Stimulated activated CD4-positive, alpha-beta T cell treated with anti-CD3 and anti-CD28 coated beads, Interleukin-2, amount 100 ng/mL, for 4 hours (primary cell): ENCODE data around the gene TMEM132C.

ENCODE experiments used
- DNase-seq: peaks from one replicate; pipeline ENCODE4 v3.0.0-alpha.2; 2020; ENCODE audit warnings: low read depth

TMEM132C gene

DNA sequence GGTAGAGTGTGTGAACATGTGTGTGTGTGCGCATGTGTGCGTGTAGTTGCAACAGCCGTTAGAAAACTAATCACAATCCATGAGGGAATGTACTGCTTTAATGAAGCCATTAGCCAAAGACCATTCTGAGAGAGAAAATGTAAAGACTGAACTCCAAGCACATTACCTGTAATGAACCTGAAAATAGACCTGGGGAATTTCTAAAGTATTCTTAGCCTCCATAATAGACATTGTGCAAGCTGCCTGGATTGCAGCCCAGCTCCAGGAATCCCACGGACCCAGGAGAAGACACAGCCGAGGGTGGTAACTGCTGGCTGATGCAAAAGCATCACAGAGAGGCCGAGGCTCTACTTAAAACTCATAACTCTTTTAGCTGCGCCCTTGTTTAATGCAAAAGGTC lies 400.2 kb downstream of the TMEM132C start:
- DNase-seq, result no peak

DNA sequence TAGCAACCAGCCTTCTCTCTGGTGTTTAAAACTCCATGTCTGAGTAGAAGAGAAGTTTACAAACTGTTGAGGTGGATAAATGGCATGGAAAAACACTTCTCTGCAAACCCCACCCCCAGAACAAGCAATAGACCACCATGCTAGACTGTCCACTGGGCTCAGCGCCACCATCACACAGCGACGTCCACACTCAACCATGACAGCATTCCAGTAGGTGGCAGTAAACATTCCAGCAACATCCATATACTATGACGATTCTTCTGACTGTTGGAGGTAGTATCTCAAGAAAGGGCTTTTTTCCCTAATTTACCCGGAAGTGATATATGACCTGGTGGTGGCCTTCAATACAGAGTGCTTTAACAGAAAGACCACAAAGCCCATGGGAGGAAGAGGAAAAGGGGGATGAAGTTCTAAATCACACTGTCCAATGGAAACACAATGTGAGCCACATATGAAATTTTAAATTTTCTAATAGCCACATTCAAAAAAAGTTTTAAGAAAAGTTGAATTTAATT lies 404.6 kb downstream of the TMEM132C start:
- no peak for DNase-seq

DNA sequence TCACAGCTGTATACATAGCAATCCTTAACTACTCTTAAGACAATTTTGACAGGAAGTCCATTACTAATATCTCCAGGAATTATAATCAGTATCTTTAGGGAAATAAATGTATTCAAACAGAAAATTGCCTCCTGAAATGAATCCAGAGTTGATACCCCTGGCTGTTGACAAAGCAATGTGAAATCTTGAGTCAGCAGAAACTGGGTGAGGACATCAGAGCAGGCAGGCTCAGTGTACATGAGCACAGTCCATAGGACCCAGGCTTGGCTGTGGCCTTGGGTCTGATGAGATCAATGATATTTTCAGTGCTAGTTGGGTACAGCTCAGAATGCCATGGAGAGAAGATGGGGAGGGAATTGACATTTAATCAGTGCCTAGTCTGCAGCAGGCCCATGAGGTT lies 405.5 kb downstream of the TMEM132C start:
- no peak for DNase-seq

DNA sequence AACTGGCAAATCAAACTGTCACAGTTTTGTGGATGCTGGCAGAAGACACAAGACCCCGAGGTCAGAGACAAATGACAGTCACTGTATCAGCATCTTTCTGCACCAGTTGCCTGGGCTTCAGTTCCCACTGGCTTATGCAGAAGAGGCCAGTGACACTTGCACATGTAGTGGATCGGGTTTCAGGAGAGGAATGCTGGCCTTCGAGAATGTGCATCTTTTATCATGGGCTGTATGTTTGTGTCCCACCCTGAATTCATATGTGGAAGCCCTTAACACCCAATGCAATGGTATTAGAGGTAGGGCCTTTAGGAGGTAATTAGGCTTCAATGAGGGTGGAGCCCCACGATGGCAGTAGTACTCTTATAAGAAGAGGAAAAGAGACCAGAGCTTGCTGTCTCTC lies 405.9 kb downstream of the TMEM132C start:
- DNase-seq, result no peak

DNA sequence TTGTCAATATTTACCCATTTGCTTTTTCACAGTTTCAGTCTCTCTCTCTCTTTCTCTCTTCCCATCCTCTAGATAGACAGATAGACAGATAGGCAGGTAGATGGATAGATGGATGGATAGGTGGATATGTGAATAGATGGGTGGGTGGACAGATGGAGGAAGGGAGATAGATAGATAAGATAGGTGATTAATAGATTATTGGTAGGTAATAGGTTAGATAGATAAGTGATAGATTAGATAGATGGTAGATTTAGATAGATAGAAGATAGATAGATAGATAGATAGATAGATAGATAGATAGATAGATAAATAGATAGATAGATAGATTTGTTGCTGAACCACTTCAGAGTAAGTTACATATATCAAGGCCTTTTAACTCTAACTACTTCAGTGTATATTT lies 408.6 kb downstream of the TMEM132C start:
- DNase-seq, result no peak

DNA sequence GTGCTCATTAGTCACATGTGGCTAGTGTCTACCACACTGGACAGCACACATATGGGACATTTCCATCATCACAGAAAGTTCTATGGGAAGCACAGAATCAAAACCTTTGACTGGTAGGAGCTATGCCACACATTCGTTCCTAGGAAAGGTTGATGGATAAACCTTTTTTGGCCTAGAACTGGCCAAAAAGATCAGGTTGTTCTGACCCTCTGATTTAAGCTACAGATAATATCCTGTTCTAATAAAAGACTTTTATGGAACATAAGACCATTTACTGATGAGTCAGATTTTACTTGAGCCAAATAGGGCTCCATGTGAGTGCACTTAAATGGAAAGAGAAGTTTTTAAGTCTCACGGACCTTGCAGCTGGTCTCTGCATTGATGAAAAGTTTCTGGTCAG lies 413.6 kb downstream of the TMEM132C start:
- DNase-seq, result no peak

DNA sequence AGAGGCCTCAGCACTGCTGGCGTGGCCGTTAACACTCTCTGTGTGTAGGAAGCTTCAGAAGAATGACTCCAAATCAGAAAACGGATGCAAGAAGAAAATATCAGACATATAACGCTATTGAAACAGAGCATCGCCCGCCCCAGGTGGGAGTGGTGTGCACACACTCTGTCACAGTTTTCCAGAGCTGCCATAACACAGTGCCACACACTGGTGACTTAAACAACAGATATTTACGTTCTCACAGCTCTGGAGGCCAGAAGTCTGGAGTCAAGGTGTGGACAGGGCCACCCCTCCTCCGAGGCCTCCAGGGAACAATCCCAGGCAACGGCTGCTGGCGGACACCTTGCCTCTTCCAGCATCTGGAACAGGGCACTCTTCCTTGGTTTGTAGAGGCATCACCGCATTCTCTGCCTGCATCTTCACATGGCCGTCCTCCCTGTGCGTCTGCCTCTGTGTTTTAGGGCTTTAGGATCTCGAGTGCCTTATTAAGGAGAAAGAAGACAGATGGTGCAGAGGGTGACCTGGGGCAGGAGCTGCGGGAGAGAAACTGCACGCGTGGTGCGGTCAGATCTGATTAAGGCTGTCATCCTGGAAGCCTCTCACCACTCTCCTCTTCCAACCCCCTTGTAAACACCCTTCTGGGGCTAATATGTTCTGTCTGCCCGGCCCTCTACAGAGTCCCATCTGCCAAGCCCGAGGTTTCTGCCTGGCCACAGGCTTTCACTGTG lies 415.7 kb downstream of the TMEM132C start:
- DNase-seq, result no peak

DNA sequence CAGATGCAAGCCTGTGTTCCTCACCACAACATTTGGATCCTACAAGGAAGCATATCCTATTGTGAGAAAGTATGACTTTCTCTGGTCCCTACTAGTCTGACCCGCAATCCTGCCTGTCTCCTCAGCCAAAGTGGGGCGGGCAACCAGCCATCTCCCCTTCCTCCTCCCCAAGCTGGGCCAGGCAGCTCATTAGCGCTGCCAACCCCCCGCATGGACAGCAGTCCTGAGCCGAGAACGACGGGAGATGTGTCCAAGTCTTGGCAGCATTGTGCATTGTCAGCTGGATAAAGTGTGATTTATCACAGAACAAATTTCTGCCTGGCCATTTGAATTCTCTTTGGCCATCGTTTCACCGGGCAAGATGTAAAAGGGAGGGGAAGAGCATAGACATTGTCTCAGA lies 417.4 kb downstream of the TMEM132C start:
- DNase-seq, result no peak

DNA sequence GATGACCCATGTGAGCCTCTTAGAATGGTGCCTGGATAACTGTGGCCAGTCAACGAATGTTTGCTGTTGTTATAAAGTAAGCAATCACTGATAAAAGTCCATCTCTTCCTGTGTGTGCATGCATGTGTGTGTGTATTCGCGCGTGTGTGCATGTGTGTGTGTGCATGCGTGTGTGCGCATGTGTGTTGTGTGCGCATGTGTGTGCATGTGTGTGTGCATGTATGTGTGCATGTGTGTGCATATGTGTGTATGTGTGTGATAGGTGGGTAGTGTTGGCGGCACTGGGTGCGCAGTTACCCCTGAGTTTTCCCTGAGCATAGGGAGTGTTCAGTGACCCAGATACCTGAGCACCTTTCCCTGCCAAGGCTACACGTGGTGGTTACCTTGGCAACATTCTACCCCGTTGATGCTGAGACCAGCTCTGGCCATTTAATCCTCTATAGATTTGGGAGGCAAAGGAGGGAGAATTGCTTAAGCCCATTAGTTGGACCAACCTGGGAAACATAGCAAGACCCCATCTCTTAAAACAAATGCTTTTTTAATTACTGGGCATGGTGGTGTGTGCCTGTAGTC lies 419.0 kb downstream of the TMEM132C start:
- DNase-seq, result no peak

DNA sequence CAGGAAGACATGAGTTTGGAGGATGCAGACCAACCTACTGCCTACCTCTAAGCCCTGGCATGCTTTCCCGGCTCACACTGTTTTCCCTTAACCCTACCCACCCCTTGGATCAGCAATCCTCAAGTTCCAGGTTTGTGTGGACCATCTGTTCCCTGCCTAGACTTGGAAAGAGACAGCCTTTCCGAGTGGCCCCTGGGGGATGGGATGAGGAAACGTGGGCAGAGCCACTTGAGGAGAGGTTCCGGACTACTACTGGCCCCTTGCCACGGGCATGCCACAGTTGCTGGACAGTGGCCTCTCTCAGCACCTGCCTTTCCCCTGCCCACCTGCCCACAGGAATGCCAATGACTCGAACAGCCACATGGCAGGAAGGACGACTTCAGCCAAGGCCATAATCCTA lies 420.9 kb downstream of the TMEM132C start:
- no peak for DNase-seq

DNA sequence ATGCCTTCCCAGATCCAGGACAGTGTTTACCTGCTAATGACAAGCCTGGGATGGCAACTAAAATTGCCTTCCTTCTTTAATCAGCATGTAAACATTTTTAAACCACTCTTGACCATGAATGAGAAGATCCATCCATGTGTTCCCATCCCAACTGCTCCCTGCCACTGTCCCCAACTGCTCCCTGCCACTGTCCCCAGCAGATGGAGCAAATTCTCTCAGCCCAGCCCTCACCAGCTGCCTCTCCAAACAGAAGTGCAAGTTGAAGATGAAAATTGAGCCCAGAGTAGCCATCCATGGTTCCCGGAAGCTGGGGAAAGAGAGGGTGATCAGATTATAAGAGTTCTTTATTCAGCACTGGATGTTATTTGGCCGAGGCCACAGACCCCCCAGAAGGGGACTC lies 423.7 kb downstream of the TMEM132C start:
- DNase-seq, result no peak

DNA sequence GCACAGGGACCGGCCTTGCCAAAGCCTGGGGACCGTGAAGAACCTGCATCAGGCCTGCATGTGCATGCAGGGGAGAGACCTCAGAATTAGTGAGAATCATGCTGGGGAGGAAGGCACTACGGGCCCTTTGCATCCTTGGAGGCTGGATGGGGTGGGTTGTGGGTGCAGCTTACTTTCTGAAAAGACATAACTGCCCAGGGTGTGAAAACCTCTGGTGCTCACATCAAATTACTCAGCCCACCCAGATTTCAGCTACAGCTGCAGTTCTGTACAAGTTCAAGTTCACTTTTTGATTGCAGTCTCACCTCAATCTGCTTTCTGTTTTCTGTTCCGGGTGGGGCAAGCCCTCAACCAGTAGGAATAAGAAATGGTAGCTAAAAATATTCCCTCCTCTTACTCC lies 426.1 kb downstream of the TMEM132C start:
- no peak for DNase-seq

DNA sequence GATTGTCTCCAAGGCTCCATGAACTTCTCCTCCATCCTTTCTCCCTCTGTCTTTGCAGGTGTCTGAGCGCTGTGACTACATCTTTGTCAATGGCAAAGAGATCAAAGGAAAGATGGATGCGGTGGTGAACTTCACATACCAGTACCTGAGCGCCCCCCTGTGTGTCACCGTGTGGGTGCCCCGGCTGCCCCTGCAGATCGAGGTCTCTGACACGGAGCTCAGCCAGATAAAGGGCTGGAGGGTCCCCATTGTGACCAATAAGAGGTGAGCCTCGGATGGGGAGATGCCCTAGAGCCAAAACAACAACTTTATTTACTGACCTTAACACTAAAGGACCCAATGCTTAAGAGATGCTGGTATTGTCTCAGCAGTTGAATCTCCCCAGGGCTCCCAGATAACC lies 426.8 kb downstream of the TMEM132C start:
- DNase-seq, result no peak

DNA sequence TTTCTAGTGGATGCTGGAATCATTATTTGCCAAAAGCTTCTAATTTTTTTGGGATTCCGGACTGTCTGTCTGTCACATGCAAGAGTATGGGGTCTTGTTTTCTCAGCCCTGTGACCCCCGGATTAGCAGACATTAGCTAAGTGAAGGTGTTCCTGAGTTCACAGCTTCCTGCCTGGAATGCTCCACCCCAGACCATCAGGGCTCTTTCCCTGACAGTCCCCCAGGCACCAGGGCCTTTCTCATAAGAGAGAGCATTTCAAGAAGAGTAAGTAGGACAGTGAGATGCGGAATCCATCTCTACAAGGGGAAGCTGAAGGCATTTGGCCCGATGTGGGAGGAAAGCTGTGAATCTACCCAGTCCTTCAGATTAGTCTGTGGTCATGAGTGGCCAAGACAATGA lies 427.5 kb downstream of the TMEM132C start:
- DNase-seq, result no peak

DNA sequence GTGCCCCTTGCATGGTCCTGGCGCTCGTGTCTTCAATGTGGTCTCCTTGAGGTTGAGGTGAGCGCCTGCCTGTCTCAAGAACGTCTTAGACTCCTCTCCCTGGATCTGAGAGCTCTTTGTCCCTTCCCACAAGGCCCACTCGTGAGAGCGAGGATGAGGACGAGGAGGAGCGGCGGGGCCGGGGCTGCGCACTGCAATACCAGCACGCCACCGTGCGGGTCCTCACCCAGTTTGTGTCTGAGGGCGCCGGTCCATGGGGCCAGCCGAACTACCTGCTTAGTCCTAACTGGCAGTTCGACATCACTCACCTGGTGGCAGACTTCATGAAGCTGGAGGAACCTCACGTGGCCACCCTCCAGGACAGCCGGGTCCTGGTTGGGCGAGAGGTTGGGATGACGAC lies 428.7 kb downstream of the TMEM132C start:
- DNase-seq, result no peak

DNA sequence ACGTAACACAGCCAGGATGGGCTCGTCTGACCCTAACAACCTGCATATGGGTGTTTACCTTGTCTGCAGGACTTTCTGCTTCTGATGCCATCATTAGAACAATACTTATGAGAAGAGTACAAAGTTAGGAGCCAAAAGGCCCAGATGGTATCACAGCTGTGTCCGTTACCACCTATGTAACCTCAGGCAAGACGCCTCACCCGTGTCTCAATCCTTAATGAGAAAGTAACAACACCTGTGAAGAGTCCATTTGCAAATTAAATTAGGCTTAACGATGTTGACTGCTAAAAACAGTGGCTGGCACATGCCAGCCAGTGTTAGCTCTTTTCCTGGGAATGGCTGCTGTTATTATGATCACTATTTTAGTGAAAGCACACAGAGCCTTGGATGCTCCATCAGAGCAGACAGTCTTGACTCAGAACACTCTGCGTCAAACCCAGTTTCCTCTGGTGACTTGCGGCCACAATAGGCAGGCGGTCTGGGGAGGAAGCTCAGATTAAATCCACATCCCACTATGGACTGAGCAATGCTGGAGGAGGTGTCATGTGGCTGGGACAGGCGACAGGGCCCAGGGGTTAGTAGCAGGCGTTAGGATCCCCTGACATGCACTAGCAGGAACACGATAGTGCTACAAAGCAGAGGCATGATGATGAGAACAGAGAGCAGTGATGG lies 431.5 kb downstream of the TMEM132C start:
- DNase-seq, result no peak

DNA sequence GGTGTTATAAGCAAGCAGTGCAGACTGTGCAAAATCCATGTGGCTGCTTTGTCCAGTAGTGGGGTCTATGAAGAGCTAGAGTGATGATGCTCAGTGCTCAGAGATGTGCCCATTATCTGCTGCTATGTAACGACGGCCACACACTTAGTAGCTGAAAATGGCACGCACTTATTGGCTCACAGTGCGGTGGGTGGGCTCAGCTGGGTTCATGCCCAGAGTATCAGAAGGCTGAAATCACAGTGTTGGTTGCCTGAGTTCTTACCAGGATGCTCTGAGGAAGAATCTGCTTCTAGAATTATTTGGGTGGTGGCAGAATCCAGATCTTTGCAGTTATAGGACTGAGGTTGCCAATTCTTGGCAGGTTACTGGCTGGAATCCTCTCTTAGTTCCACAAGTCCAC lies 432.1 kb downstream of the TMEM132C start:
- no peak for DNase-seq

DNA sequence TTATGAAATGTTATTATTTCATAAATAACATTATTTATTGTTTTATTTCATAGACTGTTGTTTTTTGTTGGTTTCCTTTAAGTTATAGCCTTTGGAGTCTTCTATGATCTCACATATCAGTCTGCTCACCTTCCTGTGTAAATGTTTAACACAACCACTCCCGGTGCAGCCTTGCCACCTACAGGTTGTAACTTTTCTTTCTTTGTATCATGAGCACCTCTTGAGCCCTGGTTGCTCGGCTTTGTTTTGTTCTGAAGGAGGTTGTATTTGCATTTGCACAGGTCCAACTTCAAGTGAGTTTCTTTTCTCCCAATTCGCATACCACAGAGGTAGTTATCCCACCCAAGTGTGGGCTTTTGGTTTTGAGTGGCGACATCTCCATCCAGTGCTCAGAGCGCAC lies 435.4 kb downstream of the TMEM132C start:
- no peak for DNase-seq

DNA sequence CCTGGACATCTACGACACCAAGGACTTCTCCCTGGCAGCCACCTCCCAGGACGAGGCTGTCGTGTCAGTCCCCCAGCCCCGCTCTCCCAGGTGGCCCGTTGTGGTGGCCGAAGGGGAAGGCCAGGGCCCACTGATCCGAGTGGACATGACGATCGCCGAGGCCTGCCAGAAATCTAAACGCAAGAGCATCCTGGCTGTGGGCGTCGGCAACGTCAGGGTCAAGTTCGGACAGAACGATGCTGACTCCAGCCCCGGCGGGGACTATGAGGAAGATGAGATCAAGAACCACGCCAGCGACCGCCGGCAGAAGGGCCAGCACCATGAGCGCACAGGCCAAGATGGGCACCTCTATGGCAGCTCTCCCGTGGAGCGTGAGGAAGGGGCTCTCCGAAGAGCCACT lies 438.2 kb downstream of the TMEM132C start:
- DNase-seq, result no peak

DNA sequence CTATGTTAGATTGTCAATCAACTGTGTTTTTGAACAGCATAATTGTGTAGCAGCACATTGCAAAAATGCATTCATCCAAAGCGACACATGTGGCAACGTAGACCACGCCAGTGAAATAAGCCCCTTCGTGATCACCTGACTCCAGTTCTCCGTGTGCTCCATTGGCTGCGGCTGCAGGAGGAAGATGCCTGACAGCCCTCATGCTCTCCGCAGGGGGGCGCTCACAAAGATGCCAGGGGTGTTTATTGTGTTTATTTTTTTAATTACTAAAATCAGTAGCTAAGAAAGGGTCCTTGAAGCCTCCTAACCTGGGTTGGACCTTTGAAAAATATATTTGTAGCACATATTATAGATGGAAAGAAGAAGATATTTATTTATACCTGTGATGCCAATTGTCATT lies 440.5 kb downstream of the TMEM132C start:
- no peak for DNase-seq

DNA sequence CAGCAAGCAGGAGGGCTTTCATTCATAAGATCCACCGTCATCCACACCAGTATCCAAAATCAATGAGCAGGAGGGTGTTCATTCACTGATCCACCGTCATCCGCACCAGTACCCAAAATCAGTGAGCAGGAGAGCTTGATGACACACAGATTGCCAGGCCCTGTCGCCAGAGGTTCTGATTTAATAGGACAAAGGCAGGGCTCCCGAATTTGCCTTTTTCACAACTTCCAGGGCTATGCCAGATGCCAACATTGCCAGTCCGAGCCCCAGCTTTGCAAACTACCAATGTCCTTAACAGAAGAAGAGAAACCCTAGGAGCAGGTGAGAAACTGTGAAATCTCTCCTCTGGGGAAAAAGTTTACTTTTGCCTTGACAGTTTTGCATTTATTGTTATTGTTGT lies 441.8 kb downstream of the TMEM132C start:
- no peak for DNase-seq

DNA sequence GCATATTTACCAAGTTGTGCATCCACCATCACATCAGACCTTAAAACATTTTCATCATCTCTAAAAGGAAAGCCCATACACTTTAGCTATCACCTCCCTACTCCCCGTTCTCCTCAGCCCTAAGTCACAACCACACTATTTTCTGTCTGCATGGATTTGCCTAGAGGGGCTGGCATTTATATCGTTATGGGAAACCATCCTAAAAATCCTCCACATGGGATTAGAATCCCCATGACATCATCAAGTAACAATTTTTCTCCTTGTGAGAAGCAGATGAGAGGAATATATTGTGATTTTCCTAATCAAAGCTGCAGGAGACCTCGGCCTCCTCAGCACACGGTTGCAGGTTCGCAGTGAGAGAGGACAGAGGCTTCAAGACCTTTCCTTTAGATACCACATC lies 442.7 kb downstream of the TMEM132C start:
- no peak for DNase-seq

DNA sequence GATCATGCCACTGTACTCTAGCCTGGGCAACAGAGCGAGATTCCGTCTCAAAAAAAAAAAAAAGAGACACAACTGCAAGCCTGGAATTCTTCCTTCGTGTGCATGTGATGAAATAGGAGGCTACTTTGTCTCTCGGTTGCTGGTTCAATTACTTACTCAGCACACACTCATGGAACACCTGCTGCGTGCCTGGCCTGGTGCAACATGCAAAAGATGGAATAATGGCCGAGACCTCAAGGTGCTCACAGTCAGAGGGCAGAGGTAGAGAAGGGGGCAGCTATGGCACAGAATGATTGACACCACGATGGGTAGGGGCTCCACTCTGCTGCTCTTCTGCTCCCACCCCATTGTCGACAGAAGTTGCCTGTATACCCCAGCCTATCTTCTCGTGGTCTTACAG lies 444.5 kb downstream of the TMEM132C start:
- DNase-seq, result no peak

DNA sequence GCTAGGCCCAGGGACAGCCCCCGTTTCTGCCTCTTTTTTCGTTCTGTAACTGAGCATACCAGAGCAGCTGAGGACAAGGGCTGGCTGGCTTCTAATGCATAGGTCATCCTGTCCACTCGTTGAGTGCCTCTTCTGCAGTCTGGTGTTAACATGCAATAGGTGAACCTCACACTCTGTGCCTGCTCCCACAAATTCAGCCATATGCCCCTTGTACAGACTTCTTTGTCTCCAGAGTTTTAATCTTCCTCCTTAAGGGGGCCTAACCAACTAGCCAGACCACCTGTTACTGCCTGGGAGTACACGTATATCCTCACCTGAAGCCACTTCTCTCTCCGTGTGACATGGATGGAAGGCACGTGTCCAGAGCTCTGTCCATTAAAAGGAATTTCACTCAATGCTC lies 445.7 kb downstream of the TMEM132C start:
- no peak for DNase-seq
